HUES6 (cell line): ENCODE results near the gene PRKG1.

Experiments
- H3K27ac ChIP-seq: 2 replicates; pipeline ENCODE4 v1.7.0; 2013; ENCODE audit warnings: low read depth, mild to moderate bottlenecking, low read length, inconsistent platforms
- H3K27me3 ChIP-seq: 2 replicates; pipeline ENCODE4 v1.6.1; 2013; ENCODE audit warnings: low read length; ENCODE audit not compliant: control insufficient read depth, insufficient read depth
- H3K36me3 ChIP-seq: 2 replicates; pipeline ENCODE4 v1.6.1; 2013; ENCODE audit warnings: low read length; ENCODE audit not compliant: control insufficient read depth, insufficient read depth
- H3K4me1 ChIP-seq: 2 replicates; pipeline ENCODE4 v1.6.1; 2013; ENCODE audit warnings: low read length; ENCODE audit not compliant: control insufficient read depth, insufficient read depth
- H3K4me3 ChIP-seq: 2 replicates; pipeline ENCODE4 v1.5.1; 2013; ENCODE audit warnings: low read depth, low read length
- H3K9ac ChIP-seq: one replicate; pipeline ENCODE4 v1.6.1; 2013; ENCODE audit warnings: mild to moderate bottlenecking, low read length
- H3K9me3 ChIP-seq: 2 replicates; pipeline ENCODE4 v1.6.1; 2013; ENCODE audit warnings: low read depth, low read length; ENCODE audit not compliant: control insufficient read depth, insufficient read depth

PRKG1 gene

GRCh38 chr10:51510231-51510630, 435.9 kb downstream of the PRKG1 start:
- Histone ChIP-seq H3K9me3 (no peaks in the 10 kb centered on the region), H3K9ac (no peak overlapping the region), H3K27me3 (no peaks in the 10 kb centered on the region), H3K27ac (no peak overlapping the region), H3K4me3 (no peak overlapping the region), H3K4me1 (no peaks in the 10 kb centered on the region), H3K36me3 (no peaks in the 10 kb centered on the region)

GRCh38 chr10:51521605-51522004, 447.3 kb downstream of the PRKG1 start:
- Histone ChIP-seq H3K27ac (no peak overlapping the region), H3K27me3 (no peaks in the 10 kb centered on the region), H3K4me3 (no peak overlapping the region), H3K9ac (no peak overlapping the region), H3K36me3 (no peaks in the 10 kb centered on the region), H3K4me1 (peaks cover 4% of the 10 kb centered on the region; the same call in 1 of the 2 replicates), H3K9me3 (no peaks in the 10 kb centered on the region; the same call in 1 of the 2 replicates)

- Histone ChIP-seq H3K27me3 (no peaks in the 10 kb centered on the region), H3K9ac (no peak overlapping the region), H3K36me3 (no peaks in the 10 kb centered on the region), H3K27ac (no peak overlapping the region), H3K4me1 (peaks cover 3% of the 10 kb centered on the region; the same call in 1 of the 2 replicates), H3K9me3 (no peaks in the 10 kb centered on the region; the same call in 1 of the 2 replicates), H3K4me3 (no peak overlapping the region)
These were observed 448.6 kb downstream of the PRKG1 start for GRCh38 chr10:51522858-51523257.

- peaks cover 6% of the 10 kb centered on the region; the same call in 1 of the 2 replicates for H3K4me1 ChIP-seq
- H3K27ac ChIP-seq = no peak overlapping the region
- H3K4me3 ChIP-seq = no peak overlapping the region
- H3K9ac ChIP-seq = no peak overlapping the region
- H3K36me3 ChIP-seq = no peaks in the 10 kb centered on the region
- H3K27me3 ChIP-seq = no peaks in the 10 kb centered on the region
- H3K9me3 ChIP-seq = no peaks in the 10 kb centered on the region
These were observed 449.2 kb downstream of the PRKG1 start for GRCh38 chr10:51523440-51523839.

- Histone ChIP-seq H3K9ac (no peak overlapping the region), H3K27ac (no peak overlapping the region), H3K27me3 (no peaks in the 10 kb centered on the region), H3K4me3 (no peak overlapping the region), H3K4me1 (peaks cover 10% of the 10 kb centered on the region; the same call in 1 of the 2 replicates), H3K36me3 (no peaks in the 10 kb centered on the region), H3K9me3 (no peaks in the 10 kb centered on the region)
These were observed 449.8 kb downstream of the PRKG1 start for GRCh38 chr10:51524041-51524440.

GRCh38 chr10:51527522-51528219, 453.4 kb downstream of the PRKG1 start:
- H3K36me3 ChIP-seq = no peaks in the 10 kb centered on the region
- no peak overlapping the region for H3K4me3 ChIP-seq
- no peak overlapping the region for H3K27ac ChIP-seq
- no peak overlapping the region for H3K9ac ChIP-seq
- no peaks in the 10 kb centered on the region for H3K27me3 ChIP-seq
- H3K9me3 ChIP-seq = no peaks in the 10 kb centered on the region
- peaks cover 10% of the 10 kb centered on the region; the same call in 1 of the 2 replicates for H3K4me1 ChIP-seq

- no peaks in the 10 kb centered on the region for H3K27me3 ChIP-seq
- no peak overlapping the region for H3K4me3 ChIP-seq
- H3K27ac ChIP-seq = no peak overlapping the region
- H3K4me1 ChIP-seq = peaks cover 10% of the 10 kb centered on the region; the same call in 1 of the 2 replicates
- no peaks in the 10 kb centered on the region for H3K36me3 ChIP-seq
- H3K9me3 ChIP-seq = no peaks in the 10 kb centered on the region
- H3K9ac ChIP-seq = no peak overlapping the region
These were observed 454.2 kb downstream of the PRKG1 start for GRCh38 chr10:51528527-51528926.

GRCh38 chr10:51530541-51530940, 456.3 kb downstream of the PRKG1 start:
- H3K9me3 ChIP-seq = no peaks in the 10 kb centered on the region
- no peak overlapping the region for H3K4me3 ChIP-seq
- H3K4me1 ChIP-seq = peaks cover 10% of the 10 kb centered on the region; the same call in 1 of the 2 replicates
- H3K27ac ChIP-seq = no peak overlapping the region
- H3K36me3 ChIP-seq = no peaks in the 10 kb centered on the region
- H3K9ac ChIP-seq = no peak overlapping the region
- H3K27me3 ChIP-seq = no peaks in the 10 kb centered on the region

- no peak overlapping the region for H3K4me3 ChIP-seq
- no peak overlapping the region for H3K9ac ChIP-seq
- peaks cover 10% of the 10 kb centered on the region; the same call in 1 of the 2 replicates for H3K4me1 ChIP-seq
- no peaks in the 10 kb centered on the region for H3K36me3 ChIP-seq
- no peaks in the 10 kb centered on the region for H3K27me3 ChIP-seq
- H3K9me3 ChIP-seq = no peaks in the 10 kb centered on the region
- H3K27ac ChIP-seq = no peak overlapping the region
These were observed 457.8 kb downstream of the PRKG1 start for GRCh38 chr10:51532044-51532443.

- H3K27ac ChIP-seq = no peak overlapping the region
- H3K9me3 ChIP-seq = no peaks in the 10 kb centered on the region
- H3K4me3 ChIP-seq = no peak overlapping the region
- H3K36me3 ChIP-seq = no peaks in the 10 kb centered on the region
- H3K4me1 ChIP-seq = no peaks in the 10 kb centered on the region
- H3K27me3 ChIP-seq = no peaks in the 10 kb centered on the region
- no peak overlapping the region for H3K9ac ChIP-seq
These were observed 468.6 kb downstream of the PRKG1 start for GRCh38 chr10:51542853-51543252.

GRCh38 chr10:51544933-51545332, 470.6 kb downstream of the PRKG1 start:
- no peaks in the 10 kb centered on the region for H3K9me3 ChIP-seq
- H3K9ac ChIP-seq = no peak overlapping the region
- H3K27me3 ChIP-seq = no peaks in the 10 kb centered on the region
- H3K4me3 ChIP-seq = no peak overlapping the region
- no peak overlapping the region for H3K27ac ChIP-seq
- H3K4me1 ChIP-seq = no peaks in the 10 kb centered on the region
- H3K36me3 ChIP-seq = no peaks in the 10 kb centered on the region
